Measurements from ENCODE around the gene MUC20. TPM values are rescaled to one million over a fixed set of nuclear protein-coding genes. Genes with fewer than 3 reads are reported as not detected.
A peak's percentile ranks its signal among the peaks of the same experiment; 100 is the strongest.

Gene MUC20
- total and polyA plus RNA-seq, 2 of the 13 experiments (the other 11 are each of a cell fraction or from before 2014, with no cell fraction given): 0.24 to 0.83 TPM

DNA sequence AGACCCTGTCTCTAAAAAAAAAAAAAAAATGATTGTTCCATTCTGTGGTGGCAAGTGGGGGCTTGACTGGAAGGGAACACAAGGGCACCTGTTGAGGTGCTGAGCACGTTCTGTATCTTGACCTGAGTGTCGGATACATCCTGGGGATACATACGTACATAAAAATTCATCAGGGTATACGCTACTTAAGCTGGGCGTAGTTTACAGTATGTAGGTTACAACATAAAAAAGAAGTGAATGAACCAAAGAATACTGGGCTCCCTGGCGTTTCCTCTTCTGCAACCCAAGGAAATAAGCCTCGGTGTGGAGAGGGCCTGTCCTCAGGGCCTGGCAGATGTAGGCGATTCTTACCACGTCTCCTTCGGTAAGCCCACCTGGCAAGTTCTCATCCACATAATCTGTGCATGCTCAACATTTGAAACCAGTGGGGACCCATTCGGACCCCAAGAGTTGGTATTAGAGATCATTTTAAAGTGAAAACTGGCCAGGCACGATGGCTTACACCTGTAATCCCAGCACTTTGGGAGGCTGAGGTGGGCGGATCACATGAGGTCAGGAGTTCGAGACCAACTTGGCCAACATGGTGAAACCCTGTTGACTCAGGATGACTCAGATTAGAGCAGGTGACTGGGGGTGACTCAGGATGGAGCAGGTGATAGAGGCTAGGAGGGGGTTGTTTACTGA is 5.1 kb upstream of the MUC20 start (continued):
- TF ChIP-seq, protein P1, sequence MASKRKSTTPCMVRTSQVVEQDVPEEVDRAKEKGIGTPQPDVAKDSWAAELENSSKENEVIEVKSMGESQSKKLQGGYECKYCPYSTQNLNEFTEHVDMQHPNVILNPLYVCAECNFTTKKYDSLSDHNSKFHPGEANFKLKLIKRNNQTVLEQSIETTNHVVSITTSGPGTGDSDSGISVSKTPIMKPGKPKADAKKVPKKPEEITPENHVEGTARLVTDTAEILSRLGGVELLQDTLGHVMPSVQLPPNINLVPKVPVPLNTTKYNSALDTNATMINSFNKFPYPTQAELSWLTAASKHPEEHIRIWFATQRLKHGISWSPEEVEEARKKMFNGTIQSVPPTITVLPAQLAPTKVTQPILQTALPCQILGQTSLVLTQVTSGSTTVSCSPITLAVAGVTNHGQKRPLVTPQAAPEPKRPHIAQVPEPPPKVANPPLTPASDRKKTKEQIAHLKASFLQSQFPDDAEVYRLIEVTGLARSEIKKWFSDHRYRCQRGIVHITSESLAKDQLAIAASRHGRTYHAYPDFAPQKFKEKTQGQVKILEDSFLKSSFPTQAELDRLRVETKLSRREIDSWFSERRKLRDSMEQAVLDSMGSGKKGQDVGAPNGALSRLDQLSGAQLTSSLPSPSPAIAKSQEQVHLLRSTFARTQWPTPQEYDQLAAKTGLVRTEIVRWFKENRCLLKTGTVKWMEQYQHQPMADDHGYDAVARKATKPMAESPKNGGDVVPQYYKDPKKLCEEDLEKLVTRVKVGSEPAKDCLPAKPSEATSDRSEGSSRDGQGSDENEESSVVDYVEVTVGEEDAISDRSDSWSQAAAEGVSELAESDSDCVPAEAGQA (IDR thresholded peaks at IDR 0.05; ENCODE audit: low read depth): no peak
- TF ChIP-seq, protein P1 (CRISPR knock-in tag; IDR thresholded peaks at IDR 0.05; ENCODE audit: borderline replicate concordance): no peak

DNA sequence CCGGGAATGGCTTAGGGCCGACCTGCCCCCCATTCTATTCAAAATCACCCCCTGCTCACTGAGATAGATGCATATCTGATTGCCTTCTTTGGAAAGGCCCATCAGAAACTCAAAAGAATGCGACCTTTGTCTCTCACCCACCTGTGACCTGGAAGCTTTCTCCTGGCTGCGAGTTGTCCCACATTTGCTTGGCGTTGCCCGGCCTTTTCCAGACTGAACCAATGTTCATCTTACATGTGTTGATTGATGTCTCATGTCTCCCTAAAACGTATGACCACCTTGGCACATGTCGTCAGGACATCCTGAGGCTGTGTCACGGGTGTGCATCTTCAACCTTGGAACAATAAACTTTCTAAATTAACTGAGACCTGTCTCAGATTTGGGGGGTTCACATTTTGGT is 3.4 kb upstream of the MUC20 start:
- 28% methylated on average over 9 of the region's 9 CpGs for WGBS (ENCODE audit: low lambda C conversion rate)
- no peaks in the 10 kb centered on the region for H3K9me3 ChIP-seq (ENCODE audit: low read length)
- intact Hi-C loops (cut with micrococcal nuclease; ENCODE audit: unreplicated experiment) (no loop called here), in situ Hi-C loops (cut with HindIII; ENCODE audit: extremely low pct_ligation_motif_present, low pct_unique_long_range_greater_than_20kb) (no loop called here)
- no peak for ATAC-seq
- ChIA-PET POLR2A (no interaction called here), CTCF (ENCODE audit: low intra/inter-chr PET ratio, low total read pairs) (no interaction called here)
- no peak overlapping the region for H3K4me2 ChIP-seq (ENCODE audit: low read depth, low read length)
- no TSS peak for BruUV-seq (replicated peaks)
- H3K4me3 ChIP-seq (replicated peaks in 1 of 3; ENCODE audit: insufficient read depth in 1 of 3, low read depth in 2 of 3, low read length in 3 of 3): no peak overlapping the region
- H3K9ac ChIP-seq (ENCODE audit: insufficient read depth, low read depth, low read length): no peak overlapping the region
- TF ChIP-seq GABPB1 (CRISPR knock-in tag; IDR thresholded peaks at IDR 0.05) (peak; percentile 34; the same call in 1 of the 2 replicates), CBX2 (IDR thresholded peaks at IDR 0.05; ENCODE audit: low read depth, low read length) (no peak), CBX2 (CRISPR knock-in tag; IDR thresholded peaks at IDR 0.05; ENCODE audit: low read depth) (no peak), NR2C2 (CRISPR knock-in tag; IDR thresholded peaks at IDR 0.05; ENCODE audit: borderline replicate concordance) (peak; percentile 46; the same call in 1 of the 2 replicates)
- FAIRE-seq: no peak
- no peaks in the 10 kb centered on the region for H3K79me2 ChIP-seq (ENCODE audit: insufficient read depth, low read length)
- DNase-seq (ENCODE audit: low spot score): no peak
- H3K36me3 ChIP-seq (replicated peaks in 1 of 2; ENCODE audit: control insufficient read depth in 1 of 2, insufficient read depth in 2 of 2, low read length in 2 of 2): no peaks in the 10 kb centered on the region
- H3K27me3 ChIP-seq (ENCODE audit: control insufficient read depth in 1 of 2, insufficient read depth in 2 of 2, low read length in 2 of 2): no peaks in the 10 kb centered on the region; a peak in 1 of 5 replicates
- H4K20me1 ChIP-seq (ENCODE audit: insufficient read depth, low read length): no peaks in the 10 kb centered on the region
- peaks cover 36% of the 10 kb centered on the region for H3K4me1 ChIP-seq (ENCODE audit: insufficient read depth, low read length)
- H2AFZ ChIP-seq (ENCODE audit: low read length): no peak overlapping the region
- no peak overlapping the region for H3K27ac ChIP-seq (ENCODE audit: extremely low read length, insufficient read depth, low read length)

Data from HepG2 (cell line).